Activated CD4-positive, CD25-positive, alpha-beta regulatory T cell treated with anti-CD3 and anti-CD28 coated beads, Interleukin-2, amount 50 U/mL, for 24 hours (primary cell): Measurements from ENCODE around the gene SKIC8.
"Not testable (repeated sequence)": the region's sequence is repeated elsewhere in the genome, so short reads cannot be mapped to it uniquely, and the experiment has no call there.

Experiments
- ATAC-seq, 2 donors: fragments of 150-1000 bp; cut with Tn5 transposase; one replicate each; pipeline ENCODE4 v1.10.0; 2021; ENCODE audit warnings: mild to moderate bottlenecking in 1 of 2, moderate library complexity in 1 of 2

Gene SKIC8

DNA sequence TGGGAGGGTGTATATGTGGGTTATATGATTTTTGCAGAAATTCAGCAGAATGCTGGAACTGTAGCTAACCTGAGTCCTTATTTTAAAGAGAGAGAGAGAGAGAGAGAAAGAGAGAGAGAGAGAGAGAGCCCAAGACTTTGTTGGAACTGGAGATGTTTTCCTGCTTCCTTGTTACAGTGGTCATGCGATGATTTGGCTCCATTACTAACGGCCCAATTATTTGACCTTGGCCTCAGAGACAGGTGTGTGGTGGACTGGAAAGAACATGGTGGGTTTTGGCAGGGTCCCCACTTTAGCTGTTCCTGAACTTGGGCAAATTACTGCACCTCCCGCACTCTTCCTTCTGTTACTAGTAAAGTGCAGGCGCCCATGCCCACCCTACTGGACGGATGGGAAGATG, 50.3 kb downstream of the SKIC8 start:
- no peak for ATAC-seq

DNA sequence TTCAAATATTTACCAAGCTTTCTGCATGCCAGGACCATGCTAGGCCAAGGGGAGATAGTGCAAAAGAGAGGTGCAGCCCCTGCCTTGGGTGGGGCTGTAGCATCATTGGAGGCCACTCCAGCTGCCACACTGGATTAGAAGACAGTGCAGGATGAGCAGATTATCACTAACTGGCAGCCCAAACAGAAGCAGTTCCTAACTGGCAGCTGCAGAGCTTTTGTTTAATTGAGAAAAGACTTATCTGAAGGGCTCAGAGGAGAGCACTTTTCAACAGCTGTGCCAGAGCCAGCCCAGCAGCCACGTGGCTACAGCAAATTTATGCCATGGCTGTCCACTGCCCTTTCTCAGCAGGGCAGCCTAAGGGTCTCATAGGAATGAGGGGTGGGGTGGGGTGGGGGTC, 51.5 kb downstream of the SKIC8 start:
- ATAC-seq = no peak

DNA sequence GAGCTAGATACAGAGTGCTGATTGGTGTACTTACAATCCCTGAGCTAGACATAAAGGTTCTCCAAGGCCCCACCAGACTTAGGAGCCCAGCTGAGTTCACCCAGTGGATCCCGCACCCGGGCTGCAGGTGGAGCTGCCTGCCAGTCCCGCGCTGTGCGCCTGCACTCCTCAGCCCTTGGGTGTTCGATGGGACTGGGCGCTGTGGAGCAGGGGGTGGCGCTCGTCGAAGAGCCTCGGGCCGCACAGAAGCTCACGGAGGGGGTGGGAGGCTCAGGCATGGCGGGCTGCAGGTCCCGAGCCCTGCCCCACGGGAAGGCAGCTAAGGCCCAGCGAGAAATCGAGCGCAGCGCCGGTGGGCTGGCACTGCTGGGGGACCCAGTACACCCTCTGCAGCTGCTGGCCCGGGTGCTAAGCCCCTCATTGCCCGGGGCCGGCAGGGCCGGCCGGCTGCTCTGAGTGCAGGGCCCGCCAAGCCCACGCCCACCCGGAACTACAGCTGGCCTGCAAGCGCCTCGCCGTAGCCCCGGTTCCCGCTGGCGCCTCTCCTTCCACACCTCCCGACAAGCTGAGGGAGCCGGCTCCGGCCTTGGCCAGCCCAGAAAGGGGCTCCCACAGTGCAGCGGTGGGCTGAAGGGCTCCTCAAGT, 53.3 kb downstream of the SKIC8 start:
- ATAC-seq = not testable (repeated sequence)

DNA sequence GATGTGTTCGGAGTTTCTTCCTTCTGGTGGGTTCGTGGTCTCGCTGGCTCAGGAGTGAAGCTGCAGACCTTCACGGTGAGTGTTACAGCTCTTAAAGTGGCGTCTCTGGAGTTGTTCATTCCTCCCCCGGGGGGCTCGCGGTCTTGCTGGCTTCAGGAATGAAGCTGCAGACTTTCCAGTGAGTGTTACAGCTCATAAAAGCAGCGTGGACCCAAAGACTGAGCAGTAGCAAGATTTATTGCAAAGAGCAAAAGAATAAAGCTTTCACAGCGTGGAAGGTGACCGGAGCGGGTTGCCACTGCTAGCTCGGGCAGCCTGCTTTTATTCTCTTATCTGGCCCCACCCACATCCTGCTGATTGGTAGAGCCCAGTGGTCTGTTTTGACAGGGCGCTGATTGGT, 54.0 kb downstream of the SKIC8 start:
- not testable (repeated sequence) for ATAC-seq

DNA sequence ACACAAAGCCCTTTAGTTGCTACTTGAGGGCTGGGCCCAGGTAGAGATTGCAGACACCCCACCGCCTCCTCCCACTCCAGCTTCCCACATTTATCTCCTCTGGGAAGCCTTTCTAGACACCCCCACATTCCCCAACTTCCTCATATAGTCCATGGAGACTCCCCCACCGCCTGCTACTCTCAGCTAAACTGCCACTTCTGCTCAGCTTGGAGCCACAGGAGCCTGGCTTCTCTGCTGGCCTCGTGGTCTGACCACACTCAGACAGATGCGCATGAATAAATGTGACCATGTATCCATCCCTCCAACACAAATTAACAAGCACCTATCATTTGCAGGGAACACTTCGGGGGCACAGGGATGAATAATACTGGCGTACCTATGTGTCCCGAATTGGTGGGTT, 54.5 kb downstream of the SKIC8 start:
- no peak for ATAC-seq

DNA sequence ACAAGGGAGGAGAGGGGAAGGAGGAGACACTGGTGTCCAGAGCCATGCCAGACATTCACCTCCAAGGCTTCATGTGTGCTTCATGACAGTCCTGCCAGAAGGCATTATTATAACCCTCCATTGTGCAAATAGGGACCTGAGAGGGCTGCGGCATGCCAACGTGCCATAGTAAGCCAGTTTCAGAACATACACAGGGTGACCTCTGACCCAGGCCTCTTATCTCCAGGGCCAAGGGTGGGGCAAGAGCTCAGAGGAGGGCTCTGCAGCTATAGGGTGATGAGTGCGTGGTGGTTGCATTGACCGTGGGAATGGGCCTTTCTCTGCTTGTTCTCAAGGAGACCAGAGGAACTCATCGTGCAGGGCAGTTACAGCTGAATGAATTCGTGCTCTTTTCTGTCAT, 55.3 kb downstream of the SKIC8 start:
- ATAC-seq = no peak

DNA sequence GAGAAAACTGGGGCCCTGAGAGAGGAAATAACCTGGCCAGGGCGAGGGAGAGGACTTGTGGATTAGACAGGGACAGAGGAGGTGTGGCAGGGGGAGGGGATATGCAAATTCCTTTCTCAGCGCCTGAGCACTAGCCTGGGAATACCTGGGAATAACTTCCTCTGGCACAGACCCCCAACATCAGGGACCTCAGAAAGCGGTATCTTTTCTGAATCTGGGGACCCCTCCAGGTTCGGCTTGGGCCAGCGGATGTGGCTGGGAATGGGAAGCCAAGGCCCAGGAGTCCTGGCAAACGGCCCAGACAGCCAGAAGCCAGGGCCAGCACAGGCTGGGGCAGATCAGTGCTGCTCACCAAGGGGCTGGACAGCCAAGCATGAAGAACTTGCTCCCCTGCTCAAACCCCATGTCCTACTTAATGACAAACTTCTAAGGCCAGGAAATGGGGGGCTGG, 55.9 kb downstream of the SKIC8 start:
- ATAC-seq = no peak

DNA sequence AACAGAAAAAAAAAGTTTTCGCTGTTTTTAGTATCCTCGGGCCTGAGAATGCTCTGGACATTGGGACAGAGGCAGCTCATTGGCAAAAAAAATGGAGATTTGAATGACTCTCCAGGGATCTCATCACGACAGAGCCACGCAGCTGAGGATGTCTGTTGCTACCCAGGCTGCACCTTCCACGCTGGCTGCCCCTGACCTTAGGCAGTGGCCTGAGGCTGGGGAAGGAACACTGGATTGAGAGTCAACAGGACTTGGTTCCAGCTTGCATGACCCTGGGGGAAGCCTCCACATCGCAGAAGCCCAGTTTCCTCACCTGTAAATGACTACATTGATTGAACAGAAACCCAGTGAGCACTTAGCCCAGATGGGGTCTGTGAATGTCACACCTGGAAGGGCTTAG, 56.4 kb downstream of the SKIC8 start:
- ATAC-seq = no peak

DNA sequence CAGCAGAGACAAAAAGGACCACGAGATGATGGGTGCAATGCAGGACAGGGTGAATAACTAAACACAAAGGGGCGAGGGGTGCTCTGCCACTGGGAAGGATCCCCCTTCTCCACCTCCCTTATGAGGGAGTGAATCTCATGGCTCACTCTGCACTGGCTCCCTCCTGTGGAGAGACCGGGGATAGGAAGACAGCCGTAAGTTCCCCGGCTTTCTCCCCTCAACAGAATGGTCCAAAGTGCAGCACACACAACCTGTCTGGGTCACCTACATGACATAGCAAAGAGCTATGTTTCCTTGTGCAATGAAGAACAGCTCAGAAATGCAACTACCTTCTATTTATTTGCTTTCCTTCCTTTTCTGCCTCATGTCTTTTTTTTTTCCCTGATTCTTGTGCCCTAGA, 57.3 kb downstream of the SKIC8 start:
- no peak for ATAC-seq

DNA sequence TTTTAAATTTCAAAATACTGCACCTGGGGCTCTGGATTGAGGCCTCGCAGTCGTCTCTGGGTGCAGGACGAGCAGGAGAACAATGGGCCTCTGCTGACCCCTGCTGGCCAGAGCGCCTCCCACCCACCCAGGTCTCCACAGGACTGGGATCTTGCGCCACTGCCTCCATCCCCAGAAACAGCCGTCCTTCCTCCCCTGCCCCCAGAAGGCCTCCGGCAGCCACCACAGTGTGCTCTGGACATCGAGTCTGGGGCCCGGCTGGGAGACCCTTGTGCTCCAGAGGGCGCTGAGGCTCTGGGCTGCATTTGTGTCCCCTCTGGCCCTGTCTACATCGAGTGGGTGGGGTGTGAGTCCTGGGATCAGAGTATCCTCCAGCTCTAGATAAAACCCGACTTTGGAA, 58.4 kb downstream of the SKIC8 start:
- peak; percentile 89 to 96 for ATAC-seq

DNA sequence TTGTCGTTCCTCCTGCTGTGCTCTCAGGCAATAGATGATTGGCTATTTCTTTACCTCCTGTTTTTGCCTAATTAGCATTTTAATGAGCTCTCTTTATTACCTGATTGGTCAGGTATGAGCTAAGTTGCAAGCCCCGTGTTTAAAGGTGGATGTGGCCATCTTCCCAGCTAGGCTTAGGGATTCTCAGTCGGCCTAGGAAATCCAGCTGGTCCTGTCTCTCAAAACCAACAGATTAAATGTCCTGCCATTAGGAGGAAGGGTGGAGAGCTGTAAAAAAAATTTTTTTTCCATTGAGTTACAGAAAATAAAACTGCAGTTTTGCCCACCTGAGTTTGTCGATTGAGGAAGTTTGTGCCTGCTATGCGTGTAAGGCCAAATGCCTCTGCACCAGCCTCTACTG, 59.6 kb downstream of the SKIC8 start:
- ATAC-seq = no peak

DNA sequence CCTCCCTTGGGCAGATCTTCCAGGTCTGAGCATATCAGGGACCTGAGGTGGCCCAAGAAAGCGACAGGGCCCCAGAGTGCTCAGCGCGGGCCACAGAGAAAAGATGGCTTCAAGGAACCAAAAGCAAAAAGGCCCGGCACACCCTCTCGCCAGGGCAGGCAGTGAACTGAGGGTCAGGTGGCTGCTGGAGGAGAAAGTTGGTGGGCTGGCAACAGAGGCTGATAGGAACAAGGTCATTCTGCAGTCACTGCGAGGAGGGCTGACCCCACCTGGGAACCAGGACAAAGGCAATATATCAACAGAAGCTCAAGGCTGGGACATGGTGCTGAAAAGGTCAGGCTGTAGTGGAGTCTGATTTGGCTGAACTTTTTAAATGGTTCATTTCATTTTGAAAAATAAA, 62.3 kb downstream of the SKIC8 start:
- ATAC-seq = no peak

DNA sequence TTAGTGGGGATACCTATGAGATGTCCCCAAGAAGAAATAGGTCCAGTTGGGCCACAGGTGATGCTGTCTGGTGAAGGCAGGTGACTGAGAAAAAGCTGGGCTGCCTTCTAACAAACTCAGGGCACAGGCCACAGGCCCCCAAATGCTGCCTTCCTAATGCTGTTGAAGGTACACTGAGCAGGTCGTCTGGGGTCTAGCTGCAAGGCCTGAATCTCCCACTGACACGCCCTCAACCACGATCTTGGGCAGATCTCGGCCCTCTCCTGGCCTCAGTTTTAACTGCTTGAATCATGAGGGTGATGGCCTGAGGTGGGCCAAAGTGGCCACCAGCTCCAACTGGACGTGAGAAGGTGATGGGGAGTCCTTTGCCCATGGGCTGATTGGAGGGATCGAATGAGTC, 62.9 kb downstream of the SKIC8 start:
- ATAC-seq = no peak

DNA sequence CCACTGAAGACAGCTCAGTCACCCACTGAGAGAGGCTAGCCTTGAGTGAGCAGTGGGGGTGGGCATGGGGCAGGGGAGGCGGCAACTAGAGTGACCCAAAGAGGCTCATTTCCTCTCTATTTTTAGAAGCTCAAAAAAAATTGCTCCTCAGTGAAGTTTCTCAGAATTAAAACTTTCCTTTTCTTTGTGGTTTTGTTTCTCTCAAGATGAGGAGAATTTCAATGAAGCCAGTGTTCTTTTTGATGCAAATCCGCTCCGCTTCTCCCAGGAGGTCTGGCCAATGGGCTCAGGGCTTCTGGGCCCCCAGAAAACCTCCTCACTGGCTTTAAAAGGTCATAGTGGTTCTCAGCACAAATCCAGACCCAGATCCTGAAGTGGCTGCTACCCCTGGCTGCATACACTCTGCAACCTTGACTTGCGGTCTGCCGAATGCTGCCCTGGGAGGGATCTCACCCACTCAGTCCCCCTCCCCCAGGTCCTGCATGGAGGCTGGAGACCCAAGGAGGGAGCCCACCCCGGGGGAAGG, 64.8 kb downstream of the SKIC8 start, which contains the start of gene ACSBG1:
TSS of gene ACSBG1 (minus strand) at position 51 of the 526 bp plus-strand sequence. CDS start 64 bp downstream, outside the sequence.
- ATAC-seq = no peak

DNA sequence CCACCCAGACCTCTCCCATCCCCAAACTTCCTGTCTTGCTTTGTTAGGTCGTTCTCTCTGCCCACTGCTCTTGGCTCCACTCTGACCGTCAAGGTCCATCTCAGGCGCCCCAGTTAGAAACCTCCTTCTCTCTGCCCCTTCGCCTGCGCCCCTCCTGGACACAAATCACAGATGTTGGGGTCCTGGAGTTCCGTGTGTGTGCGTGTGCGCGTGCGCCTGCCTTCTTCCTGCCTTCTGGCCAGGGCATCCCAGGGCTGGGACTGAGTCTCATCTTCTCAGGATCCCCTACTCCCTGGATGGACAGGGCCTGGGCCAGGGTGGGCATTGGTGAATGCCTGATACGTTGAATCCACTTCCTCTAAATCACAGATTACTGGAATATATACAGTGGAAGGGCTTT, 65.9 kb downstream of the SKIC8 start:
- ATAC-seq = no peak
